CD14-positive monocyte (primary cell): Measurements from ENCODE around the gene STRIP1. TPM values are rescaled to one million over a fixed set of nuclear protein-coding genes. Genes with fewer than 3 reads are reported as not detected.

Experiments
- DNase-seq, 3 donors: peaks; one replicate each; pipeline ENCODE4 v3.0.0-alpha.2; 2011 to 2022
- H2AFZ ChIP-seq: 2 replicates; pipeline ENCODE4 v1.6.0; 2012; ENCODE audit warnings: mild to moderate bottlenecking, low read depth, low read length, inconsistent platforms; ENCODE audit not compliant: insufficient read depth, poor library complexity, severe bottlenecking
- H3K27ac ChIP-seq, 2 donors: 1 replicate in 1 of 2; 2 replicates in 1 of 2; pipeline ENCODE4 v1.5.1; 2012 to 2013; ENCODE audit warnings: low read length in 2 of 2, control low read depth in 1 of 2, inconsistent platforms in 1 of 2, low read depth in 1 of 2, mild to moderate bottlenecking in 1 of 2
- H3K27me3 ChIP-seq, 2 donors: one replicate each; pipeline versions ENCODE4 v1.6.0 to v1.6.1; 2011 to 2013; ENCODE audit warnings: low read length in 2 of 2; ENCODE audit not compliant: control insufficient read depth in 2 of 2, insufficient read depth in 2 of 2
- H3K36me3 ChIP-seq, 2 donors: replicated peaks in 1 of 2; 1 replicate in 1 of 2; 2 replicates in 1 of 2; pipeline versions ENCODE4 v1.5.1 to v1.6.1; 2012 to 2013; ENCODE audit warnings: low read length in 2 of 2, control low read depth in 1 of 2, inconsistent platforms in 1 of 2, mild to moderate bottlenecking in 1 of 2; ENCODE audit not compliant: insufficient read depth in 2 of 2, control insufficient read depth in 1 of 2
- H3K4me1 ChIP-seq, 2 donors: 1 replicate in 1 of 2; 2 replicates in 1 of 2; pipeline versions ENCODE4 v1.5.1 to v1.6.1; 2012 to 2013; ENCODE audit warnings: low read length in 2 of 2, control low read depth in 1 of 2, inconsistent platforms in 1 of 2, mild to moderate bottlenecking in 1 of 2, moderate library complexity in 1 of 2; ENCODE audit not compliant: insufficient read depth in 2 of 2, control insufficient read depth in 1 of 2
- H3K4me2 ChIP-seq: replicated peaks from 2 replicates; pipeline ENCODE3; 2012; ENCODE audit warnings: low read length, moderate library complexity, mild to moderate bottlenecking; ENCODE audit not compliant: poor library complexity, severe bottlenecking; ENCODE audit errors: extremely low read depth
- H3K4me3 ChIP-seq, 3 experiments: fragments of 200-600 bp in 1 of 3; sonication (generic) in 1 of 3; replicated peaks in 1 of 3; 1 replicate in 2 of 3; 2 replicates in 1 of 3; pipeline ENCODE4 v1.5.1; 2011 to 2013; ENCODE audit warnings: low read length in 3 of 3, mild to moderate bottlenecking in 3 of 3, control low read depth in 2 of 3, low read depth in 2 of 3, inconsistent platforms in 1 of 3, moderate library complexity in 1 of 3
- H3K79me2 ChIP-seq: 2 replicates; pipeline ENCODE4 v1.6.0; 2012; ENCODE audit warnings: mild to moderate bottlenecking, control low read depth, inconsistent platforms, low read length, moderate library complexity; ENCODE audit not compliant: insufficient read depth
- H3K9ac ChIP-seq: 2 replicates; pipeline ENCODE4 v1.6.0; 2017; ENCODE audit warnings: low read length, mild to moderate bottlenecking; ENCODE audit not compliant: insufficient read depth, poor library complexity, severe bottlenecking
- H3K9me3 ChIP-seq, 2 donors: replicated peaks in 1 of 2; 1 replicate in 1 of 2; 2 replicates in 1 of 2; pipeline versions ENCODE4 v1.5.1 to v1.6.1; 2012 to 2013; ENCODE audit warnings: low read length in 2 of 2, control low read depth in 1 of 2; ENCODE audit not compliant: control insufficient read depth in 1 of 2, insufficient read depth in 1 of 2
- H4K20me1 ChIP-seq: 2 replicates; pipeline ENCODE4 v1.6.0; 2012; ENCODE audit warnings: mild to moderate bottlenecking, low read length, control low read depth, moderate library complexity; ENCODE audit not compliant: insufficient read depth
- H3K27ac Mint-ChIP-seq, 7 donors: one replicate each; pipeline ENCODE4 v1.8.0; 2020; ENCODE audit warnings: mild to moderate bottlenecking in 7 of 7, mixed read lengths in 7 of 7, moderate library complexity in 6 of 7, inconsistent platforms in 2 of 7
- H3K27me3 Mint-ChIP-seq, 3 donors: one replicate each; pipeline ENCODE4 v1.8.0; 2021 to 2022; ENCODE audit warnings: low read depth in 3 of 3, mild to moderate bottlenecking in 3 of 3, mixed read lengths in 3 of 3, moderate library complexity in 3 of 3, inconsistent platforms in 1 of 3
- H3K36me3 Mint-ChIP-seq, 2 donors: one replicate each; pipeline ENCODE4 v1.8.0; 2020; ENCODE audit warnings: mixed read lengths in 2 of 2, inconsistent platforms in 1 of 2, mild to moderate bottlenecking in 1 of 2
- H3K4me1 Mint-ChIP-seq: one replicate; pipeline ENCODE4 v1.8.0; 2020; ENCODE audit warnings: mild to moderate bottlenecking, mixed read lengths
- H3K4me3 Mint-ChIP-seq, 2 donors: one replicate each; pipeline ENCODE4 v1.8.0; 2020; ENCODE audit warnings: mild to moderate bottlenecking in 2 of 2, mixed read lengths in 2 of 2, moderate library complexity in 1 of 2
- H3K9me3 Mint-ChIP-seq, 7 donors: one replicate each; pipeline ENCODE4 v1.8.0; 2020 to 2022; ENCODE audit warnings: mixed read lengths in 7 of 7, mild to moderate bottlenecking in 6 of 7, moderate library complexity in 6 of 7, inconsistent platforms in 2 of 7
- WGBS: methylation state at CpG from one replicate; pipeline ENCODE4 v1.1.5; 2013; ENCODE audit warnings: missing lambda C conversion rate; ENCODE audit not compliant: insufficient coverage; 5-methylcytosine and 5-hydroxymethylcytosine counted together
- intact Hi-C, 2 donors: fragments of 100-400 bp; cut with micrococcal nuclease; formaldehyde crosslinking; loops; one replicate each; pipeline versions ENCODE4 v1.15.0 to v1.15.1; 2023
- polyA plus RNA-seq, 3 donors: library from polyadenylated mRNA; depleted of rRNA in 1 of 3; unstranded in 2 of 3; stranded (reverse) in 1 of 3; fragments of 300-500 nt in 2 of 3; fragments of >200 nt in 1 of 3; fragmentation: Illumina TruSeq in 2 of 3; gene quantifications; 1 replicate in 2 of 3; 2 replicates in 1 of 3; pipeline ENCODE4 v1.2.3, GENCODE V29; 2012 to 2021
- TF ChIP-seq, protein P1 (sequence below): fragments of 200-600 bp; IDR thresholded peaks from one replicate; pipeline ENCODE4 v1.8.0; 2022; ENCODE audit warnings: antibody characterized with exemption, mild to moderate bottlenecking

Gene STRIP1
- polyA plus RNA-seq, 3 donors: 8.9 to 33.6 (median 11.0) TPM

DNA sequence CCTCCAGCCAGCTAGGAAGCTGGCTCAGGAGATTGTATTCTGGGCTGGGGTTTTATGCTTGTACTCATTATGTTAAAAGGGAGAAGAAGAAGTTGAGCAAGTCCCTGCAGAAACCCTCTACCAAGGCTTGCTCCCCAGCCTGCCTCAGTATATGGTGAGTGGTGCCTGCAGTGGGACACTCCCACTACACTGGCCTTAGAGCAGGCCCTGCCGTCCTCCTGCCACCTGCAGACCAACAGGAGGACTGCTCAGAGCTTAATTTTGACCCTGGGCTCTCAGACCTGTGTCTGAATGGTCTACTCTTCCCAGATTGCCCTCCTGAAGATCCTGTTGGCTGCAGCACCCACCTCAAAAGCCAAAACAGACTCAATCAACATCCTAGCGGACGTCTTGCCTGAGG lies 13.0 kb downstream of the STRIP1 start:
- H3K4me2 ChIP-seq: no peak overlapping the region
- 100% methylated on average over 1 of the region's 3 CpGs for WGBS
- peaks cover 94 to 98% of the 10 kb centered on the region in 2 donors for H3K36me3 Mint-ChIP-seq
- no peak overlapping the region for H3K4me3 ChIP-seq
- no peaks in the 10 kb centered on the region for H3K9me3 ChIP-seq
- no peaks in the 10 kb centered on the region for H3K4me1 ChIP-seq
- no peaks in the 10 kb centered on the region for H4K20me1 ChIP-seq
- no peaks in the 10 kb centered on the region for H3K27me3 Mint-ChIP-seq
- H3K27ac ChIP-seq: peak overlapping the region in 1 of 2 donors; percentile 1
- H3K4me1 Mint-ChIP-seq: no peaks in the 10 kb centered on the region
- H3K9me3 Mint-ChIP-seq: no peaks in the 10 kb centered on the region
- no peak overlapping the region for H3K9ac ChIP-seq
- DNase-seq: no peak
- TF ChIP-seq, protein P1, sequence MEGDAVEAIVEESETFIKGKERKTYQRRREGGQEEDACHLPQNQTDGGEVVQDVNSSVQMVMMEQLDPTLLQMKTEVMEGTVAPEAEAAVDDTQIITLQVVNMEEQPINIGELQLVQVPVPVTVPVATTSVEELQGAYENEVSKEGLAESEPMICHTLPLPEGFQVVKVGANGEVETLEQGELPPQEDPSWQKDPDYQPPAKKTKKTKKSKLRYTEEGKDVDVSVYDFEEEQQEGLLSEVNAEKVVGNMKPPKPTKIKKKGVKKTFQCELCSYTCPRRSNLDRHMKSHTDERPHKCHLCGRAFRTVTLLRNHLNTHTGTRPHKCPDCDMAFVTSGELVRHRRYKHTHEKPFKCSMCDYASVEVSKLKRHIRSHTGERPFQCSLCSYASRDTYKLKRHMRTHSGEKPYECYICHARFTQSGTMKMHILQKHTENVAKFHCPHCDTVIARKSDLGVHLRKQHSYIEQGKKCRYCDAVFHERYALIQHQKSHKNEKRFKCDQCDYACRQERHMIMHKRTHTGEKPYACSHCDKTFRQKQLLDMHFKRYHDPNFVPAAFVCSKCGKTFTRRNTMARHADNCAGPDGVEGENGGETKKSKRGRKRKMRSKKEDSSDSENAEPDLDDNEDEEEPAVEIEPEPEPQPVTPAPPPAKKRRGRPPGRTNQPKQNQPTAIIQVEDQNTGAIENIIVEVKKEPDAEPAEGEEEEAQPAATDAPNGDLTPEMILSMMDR: no peak
- intact Hi-C loops: no loop called here
- H3K4me3 Mint-ChIP-seq: no peak overlapping the region
- peaks cover 99 to 100% of the 10 kb centered on the region in 2 donors for H3K36me3 ChIP-seq
- H3K79me2 ChIP-seq: no peaks in the 10 kb centered on the region
- H3K27me3 ChIP-seq: no peaks in the 10 kb centered on the region
- H3K27ac Mint-ChIP-seq: no peak overlapping the region
- no peak overlapping the region for H2AFZ ChIP-seq

DNA sequence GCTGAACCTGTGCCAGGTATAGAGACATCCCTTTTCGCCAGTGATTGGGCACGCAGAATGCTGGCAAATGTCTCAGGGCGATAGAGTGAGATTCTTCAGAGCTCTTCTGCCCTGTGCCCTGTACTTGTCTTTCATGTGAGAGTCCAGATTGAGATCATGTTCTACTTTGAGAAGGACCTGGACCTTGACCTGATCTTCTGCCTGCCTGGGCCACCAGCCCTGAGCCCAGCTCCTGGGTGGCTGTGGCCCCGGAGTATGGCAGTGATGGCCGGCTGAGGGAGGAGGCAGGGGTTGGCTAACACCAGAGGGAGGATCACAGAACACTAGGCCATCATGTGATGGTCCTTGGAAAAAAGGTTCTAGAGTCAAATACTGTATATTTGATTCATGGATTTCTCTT lies 13.8 kb downstream of the STRIP1 start:
- H3K36me3 Mint-ChIP-seq: peaks cover 94 to 98% of the 10 kb centered on the region in 2 donors

More for the DNA sequence above, 13.8 kb downstream of the STRIP1 start:
- no peaks in the 10 kb centered on the region for H4K20me1 ChIP-seq
- H3K36me3 ChIP-seq: peaks cover 99 to 100% of the 10 kb centered on the region in 2 donors
- H3K27ac ChIP-seq: no peak overlapping the region
- no peak overlapping the region for H3K9ac ChIP-seq
- H3K4me1 ChIP-seq: no peaks in the 10 kb centered on the region
- intact Hi-C loops: no loop called here
- H3K27me3 ChIP-seq: no peaks in the 10 kb centered on the region
- H3K4me2 ChIP-seq: no peak overlapping the region
- H3K4me3 ChIP-seq: no peak overlapping the region
- Mint-ChIP-seq H3K4me3 (no peak overlapping the region), H3K9me3 (no peaks in the 10 kb centered on the region), H3K4me1 (no peaks in the 10 kb centered on the region), H3K27me3 (no peaks in the 10 kb centered on the region), H3K27ac (peak overlapping the region in 1 of 7 donors; percentile 72)
- no peaks in the 10 kb centered on the region for H3K9me3 ChIP-seq
- DNase-seq: no peak
- H2AFZ ChIP-seq: no peak overlapping the region
- WGBS: 98% methylated on average over 5 of the region's 5 CpGs
- TF ChIP-seq, protein P1: no peak
- no peaks in the 10 kb centered on the region for H3K79me2 ChIP-seq
